Activated CD4-positive, alpha-beta T cell treated with anti-CD3 and anti-CD28 coated beads, Interleukin-2, amount 50 U/mL, for 48 hours (primary cell): ENCODE data around the gene ZNF442.
"Not testable (repeated sequence)": the region's sequence is repeated elsewhere in the genome, so short reads cannot be mapped to it uniquely, and the experiment has no call there.

Experiments used
- DNase-seq, 2 experiments: peaks; one replicate each; pipeline ENCODE4 v3.0.0-alpha.2; 2020

Gene ZNF442

DNA sequence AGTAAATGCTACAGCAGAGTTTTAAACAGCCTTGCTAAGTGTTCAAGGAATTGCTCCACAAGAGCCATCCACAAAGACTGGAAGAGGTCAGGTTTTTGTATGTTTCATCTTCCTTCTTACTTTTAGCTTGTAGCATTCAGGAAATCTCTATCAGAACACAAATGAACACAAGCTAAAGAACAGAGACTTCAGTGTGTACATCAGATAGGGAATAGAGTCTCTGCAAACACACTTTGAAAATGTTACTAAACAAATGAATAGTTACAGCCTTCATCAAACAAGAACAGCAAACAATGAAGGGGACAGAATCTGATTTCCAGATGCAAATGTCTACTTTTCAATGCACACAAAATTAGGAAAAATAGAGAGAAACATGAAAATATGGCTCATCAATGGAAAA is 39.8 kb downstream of the ZNF442 start:
- no peak for DNase-seq

DNA sequence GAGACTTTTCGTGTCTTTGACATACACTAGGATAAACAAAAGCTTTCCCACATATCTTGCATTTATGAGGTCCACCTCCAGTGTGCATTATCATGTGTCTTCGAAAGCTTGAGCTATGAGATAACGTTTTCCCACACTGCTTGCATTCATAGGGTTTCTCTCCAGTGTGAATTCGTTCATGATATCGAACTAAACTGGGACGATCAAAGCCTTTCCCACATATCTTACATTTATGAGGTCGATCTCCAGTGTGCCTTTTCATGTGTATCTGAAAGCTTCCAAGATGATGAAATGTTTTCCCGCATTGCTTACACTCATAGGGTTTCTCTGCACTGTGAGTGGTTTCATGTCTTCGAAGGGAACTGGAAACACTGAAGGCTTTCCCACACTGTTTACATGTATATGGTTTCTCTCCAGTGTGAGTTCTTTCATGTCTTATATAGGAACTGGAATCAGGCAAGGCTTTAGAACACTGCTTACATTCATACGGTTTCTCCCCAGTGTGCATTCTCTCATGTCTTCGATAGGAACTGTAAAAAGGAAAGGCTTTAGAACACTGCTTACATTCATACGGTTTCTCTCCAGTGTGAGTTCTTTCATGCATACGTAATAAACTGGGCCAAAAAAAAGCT is 46.6 kb downstream of the ZNF442 start:
- DNase-seq: no peak

DNA sequence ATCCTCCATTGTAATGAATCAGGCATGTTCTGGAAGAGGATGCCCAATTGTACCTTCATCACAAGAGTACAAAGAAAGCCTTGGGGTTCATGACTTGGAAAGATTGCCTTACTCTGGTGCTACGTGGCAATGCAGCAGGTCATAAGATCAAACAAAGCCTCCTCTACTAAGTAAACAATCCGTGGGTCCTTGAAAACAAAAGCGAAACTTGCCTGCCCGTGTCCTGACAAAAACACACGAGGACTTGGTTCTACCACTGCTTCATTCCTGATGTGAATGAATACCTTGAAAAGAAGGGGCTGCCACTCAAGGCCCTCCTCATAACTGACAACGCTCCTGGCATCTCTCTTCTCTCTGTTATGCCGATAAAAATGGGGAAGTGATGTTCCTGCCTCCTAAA is 50.9 kb downstream of the ZNF442 start:
- no peak for DNase-seq

DNA sequence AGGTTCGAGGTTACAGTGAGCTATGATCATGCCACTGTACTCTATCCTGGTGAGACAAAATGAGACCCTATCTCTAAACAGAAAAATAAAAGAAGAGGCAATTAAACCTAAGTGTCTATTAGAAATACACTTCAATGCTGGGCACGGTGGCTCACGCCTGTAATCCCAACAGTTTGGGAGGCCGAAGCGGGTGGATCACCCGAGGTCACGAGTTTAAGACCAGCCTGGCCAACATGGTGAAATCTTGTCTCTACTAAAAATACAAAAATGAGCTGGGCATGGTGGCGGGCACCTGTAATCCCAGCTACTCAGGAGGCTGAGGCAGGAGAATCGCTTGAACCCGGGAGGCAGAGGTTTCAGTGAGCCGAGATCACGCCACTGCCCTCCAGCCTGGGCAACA is 56.6 kb downstream of the ZNF442 start:
- DNase-seq: not testable (repeated sequence)
